Activated T-helper 2 cell treated with anti-CD3 and anti-CD28 coated beads, Interferon-gamma antibody, Interleukin-2, Interleukin-4, amounts not matched to agents 10 μg/mL and 5 μg/mL and 100 μg/mL, durations not matched to agents 14 hours and 24 hours and 36 hours (primary cell): ENCODE data around the gene MINK1. TPM values are rescaled to one million over a fixed set of nuclear protein-coding genes. Genes with fewer than 3 reads are reported as not detected.
"Not testable (repeated sequence)": the region's sequence is repeated elsewhere in the genome, so short reads cannot be mapped to it uniquely, and the experiment has no call there.

Source experiments
- DNase-seq: peaks from one replicate; pipeline ENCODE4 v3.0.0; 2021; ENCODE audit warnings: low spot score
- H3K27ac Mint-ChIP-seq: one replicate; pipeline ENCODE4 v1.8.0; 2021; ENCODE audit warnings: mixed read lengths
- H3K27me3 Mint-ChIP-seq: one replicate; pipeline ENCODE4 v1.8.0; 2021; ENCODE audit warnings: low read depth, mixed read lengths
- H3K36me3 Mint-ChIP-seq: one replicate; pipeline ENCODE4 v1.8.0; 2021; ENCODE audit warnings: low read depth, mixed read lengths
- H3K4me1 Mint-ChIP-seq: one replicate; pipeline ENCODE4 v1.8.0; 2021; ENCODE audit warnings: low read depth, mixed read lengths
- H3K4me3 Mint-ChIP-seq: one replicate; pipeline ENCODE4 v1.8.0; 2021; ENCODE audit warnings: low read depth, mild to moderate bottlenecking, moderate library complexity, mixed read lengths
- H3K9me3 Mint-ChIP-seq: one replicate; pipeline ENCODE4 v1.8.0; 2021; ENCODE audit warnings: mixed read lengths
- intact Hi-C: fragments of 100-400 bp; cut with micrococcal nuclease; formaldehyde crosslinking; loops from one replicate; pipeline ENCODE4 v1.15.1; 2023
- total RNA-seq: library from RNA; stranded (reverse); gene quantifications from 2 replicates; pipeline ENCODE4 v1.2.3, GENCODE V29; 2022

The MINK1 gene
- total RNA-seq, 1 donor from 2014 or later = 69.7 TPM

- H3K27ac Mint-ChIP-seq = peak within 1 kb of the TSS; percentile 43
Observed at GRCh38 chr17:4903051-4903818, 70.1 kb downstream of the MINK1 start, which contains the start of gene CHRNE. CHRNE (minus strand) TSS chr17:4903098; CDS start chr17:4903063, 35 bp downstream.

GRCh38 chr17:4906642-4907041 is 73.5 kb downstream of the MINK1 start:
- not testable (repeated sequence) for H3K27ac Mint-ChIP-seq, H3K36me3 Mint-ChIP-seq, H3K27me3 Mint-ChIP-seq, H3K4me3 Mint-ChIP-seq, DNase-seq, H3K9me3 Mint-ChIP-seq
- H3K4me1 Mint-ChIP-seq = peaks cover 17% of the 10 kb centered on the region
- intact Hi-C loops = loop anchor here (10.0 kb wide), 1 partner anchor 202 kb away; the partner anchor contains the start of gene PELP1

More at GRCh38 chr17:4903051-4903818, 70.1 kb downstream of the MINK1 start, which contains the start of gene CHRNE:
- Mint-ChIP-seq H3K27me3 (peaks cover 2% of the 10 kb centered on the region), H3K4me3 (peak within 1 kb of the TSS; percentile 19), H3K9me3 (no peaks in the 10 kb centered on the region), H3K4me1 (peaks cover 25% of the 10 kb centered on the region), H3K36me3 (no peaks in the 10 kb centered on the region)
- intact Hi-C loops = loop anchor here (10.0 kb wide), 1 partner anchor 198 kb away; the partner anchor contains the start of gene PELP1
- DNase-seq = peak; percentile 65

DNA sequence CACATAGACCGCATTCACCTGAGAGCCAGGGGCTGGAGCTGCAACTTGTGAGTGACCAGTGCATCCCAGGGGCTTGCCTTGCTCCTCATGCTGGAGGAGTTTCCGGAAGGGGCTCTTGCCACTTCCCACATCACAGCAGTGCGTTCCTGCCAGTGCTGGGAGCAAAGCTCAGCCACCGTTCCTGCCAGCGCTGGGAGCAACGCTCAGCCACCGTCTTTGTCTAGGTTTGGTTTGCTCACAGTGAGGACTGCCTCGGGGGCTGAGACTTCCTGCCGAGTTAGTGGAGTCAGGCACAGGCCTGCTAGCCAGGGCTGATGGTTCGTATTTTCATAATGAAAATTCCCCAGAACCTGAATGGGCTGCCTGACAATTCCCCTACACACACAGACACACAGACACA is 75.2 kb downstream of the MINK1 start:
- no peak overlapping the region for H3K4me3 Mint-ChIP-seq
- no peak overlapping the region for H3K27ac Mint-ChIP-seq
- no peaks in the 10 kb centered on the region for H3K36me3 Mint-ChIP-seq
- no peaks in the 10 kb centered on the region for H3K9me3 Mint-ChIP-seq
- DNase-seq = no peak
- intact Hi-C loops = loop anchor here (2.0 to 10.0 kb wide), 3 partner anchors 36 to 204 kb away; partner anchors contain the start of genes PELP1 and SPAG7
- H3K4me1 Mint-ChIP-seq = peaks cover 4% of the 10 kb centered on the region
- peaks cover 3% of the 10 kb centered on the region for H3K27me3 Mint-ChIP-seq

- Mint-ChIP-seq H3K9me3 (no peaks in the 10 kb centered on the region), H3K27me3 (peaks cover 3% of the 10 kb centered on the region), H3K36me3 (no peaks in the 10 kb centered on the region), H3K4me1 (no peaks in the 10 kb centered on the region), H3K27ac (no peak overlapping the region), H3K4me3 (no peak overlapping the region)
- intact Hi-C loops = loop anchor here (1.0 to 10.0 kb wide), 5 partner anchors 30 to 204 kb away; partner anchors contain the start of genes PELP1 and SPAG7
- peak; percentile 72 for DNase-seq
Observed at GRCh38 chr17:4908711-4909496, 75.8 kb downstream of the MINK1 start.

GRCh38 chr17:4913994-4914393 is 80.9 kb downstream of the MINK1 start:
- Mint-ChIP-seq H3K9me3 (no peaks in the 10 kb centered on the region), H3K4me3 (no peak overlapping the region), H3K27me3 (peaks cover 3% of the 10 kb centered on the region), H3K4me1 (no peaks in the 10 kb centered on the region), H3K27ac (no peak overlapping the region), H3K36me3 (no peaks in the 10 kb centered on the region)
- DNase-seq = no peak
- intact Hi-C loops = no loop called here

DNA sequence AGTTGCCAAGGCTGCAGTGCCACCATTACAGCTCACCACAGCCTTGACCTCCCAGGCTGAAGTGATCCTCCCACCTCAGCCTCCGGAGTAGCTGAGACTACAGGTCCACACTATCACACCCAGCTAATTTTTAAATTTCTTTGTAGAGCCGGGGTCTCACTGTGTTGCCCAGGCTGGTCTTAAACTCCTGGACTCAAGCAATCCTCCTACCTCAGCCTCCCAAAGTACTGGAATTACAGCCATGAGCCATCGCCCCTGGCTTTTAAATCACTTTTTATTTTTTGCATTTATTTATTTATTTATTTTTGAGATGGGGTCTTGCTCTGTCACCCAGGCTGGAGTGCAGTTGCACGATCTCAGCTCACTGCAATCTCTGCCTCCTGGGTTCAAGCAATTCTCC is 81.4 kb downstream of the MINK1 start:
- H3K9me3 Mint-ChIP-seq, H3K27me3 Mint-ChIP-seq, H3K27ac Mint-ChIP-seq, intact Hi-C loops, H3K4me1 Mint-ChIP-seq, H3K36me3 Mint-ChIP-seq, DNase-seq, H3K4me3 Mint-ChIP-seq: not testable (repeated sequence)

DNA sequence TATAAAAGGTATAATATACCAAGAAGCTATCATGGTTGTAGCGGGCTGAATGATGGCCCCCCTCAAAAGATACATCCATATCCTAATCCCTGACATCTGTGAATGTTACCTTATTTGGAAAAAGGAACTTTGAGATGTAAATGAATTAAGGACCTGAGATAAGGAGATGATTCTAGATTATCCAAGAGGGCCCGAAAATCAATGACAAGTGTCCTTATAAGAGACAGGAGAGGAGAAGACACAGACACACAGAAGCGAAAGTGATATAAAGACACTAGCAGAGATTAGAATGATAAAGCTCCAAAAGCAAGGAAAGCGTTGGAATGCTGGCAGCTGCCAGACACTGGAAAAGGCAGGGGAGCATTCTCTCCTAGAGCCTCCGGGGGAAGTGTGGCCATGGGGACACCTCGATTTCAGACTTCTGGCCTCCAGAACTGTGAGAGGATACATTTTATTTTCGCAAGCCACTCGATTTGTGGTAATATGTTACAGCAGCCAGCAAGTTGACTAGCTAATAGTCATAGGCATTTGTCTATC is 86.4 kb downstream of the MINK1 start:
- DNase-seq = no peak
- Mint-ChIP-seq H3K27ac (no peak overlapping the region), H3K36me3 (peaks cover 4% of the 10 kb centered on the region), H3K4me3 (no peak overlapping the region), H3K27me3 (no peaks in the 10 kb centered on the region), H3K9me3 (no peaks in the 10 kb centered on the region), H3K4me1 (no peaks in the 10 kb centered on the region)
- intact Hi-C loops = no loop called here

GRCh38 chr17:4920351-4921048 is 87.4 kb downstream of the MINK1 start:
- DNase-seq = no peak
- H3K4me3 Mint-ChIP-seq = no peak overlapping the region
- peaks cover 5% of the 10 kb centered on the region for H3K36me3 Mint-ChIP-seq
- intact Hi-C loops = no loop called here
- no peaks in the 10 kb centered on the region for H3K27me3 Mint-ChIP-seq
- H3K27ac Mint-ChIP-seq = no peak overlapping the region
- no peaks in the 10 kb centered on the region for H3K9me3 Mint-ChIP-seq
- H3K4me1 Mint-ChIP-seq = no peaks in the 10 kb centered on the region

DNA sequence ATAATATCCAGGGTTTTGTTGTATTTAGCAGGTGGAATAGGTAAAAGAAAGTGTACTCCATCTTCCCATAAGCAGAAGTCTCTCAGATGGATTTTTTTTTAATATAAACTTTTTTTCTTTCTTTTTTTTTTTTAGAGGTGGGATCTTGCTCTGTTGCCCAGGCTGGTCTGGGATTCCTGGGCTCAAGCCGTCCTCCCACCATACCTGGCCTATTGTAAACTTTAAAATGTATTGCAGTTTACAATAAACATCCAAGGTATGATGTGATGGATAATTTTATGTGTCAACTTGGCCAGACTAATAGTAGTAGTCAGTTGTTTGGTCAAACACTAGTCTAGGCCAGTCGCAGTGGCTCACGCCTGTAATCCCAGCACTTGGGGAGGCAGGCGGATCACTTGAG is 88.2 kb downstream of the MINK1 start:
- Mint-ChIP-seq H3K4me1 (peaks cover under 1% of the 10 kb centered on the region), H3K27me3 (no peaks in the 10 kb centered on the region), H3K36me3 (peaks cover 6% of the 10 kb centered on the region), H3K4me3 (no peak overlapping the region), H3K27ac (no peak overlapping the region), H3K9me3 (no peaks in the 10 kb centered on the region)
- intact Hi-C loops = no loop called here
- DNase-seq = no peak

DNA sequence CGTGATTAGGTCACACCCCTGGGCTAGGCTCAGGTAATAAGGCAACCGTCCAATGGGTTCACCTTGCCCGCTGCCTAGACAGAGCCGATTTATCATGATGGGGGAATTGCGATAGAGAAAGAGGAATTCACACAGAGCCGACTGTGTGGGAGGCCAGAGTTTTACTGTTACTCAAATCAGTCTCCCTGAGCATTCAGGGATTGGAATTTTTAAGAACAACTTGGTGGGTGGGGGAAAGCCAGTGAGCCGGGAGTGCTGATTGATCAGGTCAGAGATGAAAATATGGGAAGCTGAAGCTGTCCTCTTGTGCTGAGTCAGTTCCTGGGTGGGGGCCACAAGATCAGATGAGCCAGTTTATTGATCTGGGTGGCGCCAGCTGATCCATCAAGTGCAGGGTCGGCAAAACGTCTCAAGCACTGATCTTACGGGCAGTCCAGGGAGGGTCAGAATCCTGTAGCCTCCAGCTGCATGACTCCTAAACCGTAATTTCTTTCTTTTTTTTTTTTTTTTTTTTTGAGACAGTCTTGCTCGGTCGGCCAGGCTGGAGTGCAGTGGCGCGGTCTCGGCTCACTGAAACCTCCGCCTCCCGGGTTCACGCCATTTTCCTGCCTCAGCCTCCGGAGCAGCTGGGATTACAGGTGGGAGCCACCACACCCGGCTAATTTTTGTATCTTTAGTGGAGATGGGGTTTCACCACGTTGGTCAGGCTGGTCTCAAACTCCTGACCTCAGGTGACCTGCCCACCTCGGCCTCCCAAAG is 93.6 kb downstream of the MINK1 start:
- H3K27me3 Mint-ChIP-seq = not testable (repeated sequence)

GRCh38 chr17:4928881-4929280 is 95.7 kb downstream of the MINK1 start:
- Mint-ChIP-seq H3K27me3 (no peaks in the 10 kb centered on the region), H3K4me1 (peaks cover 8% of the 10 kb centered on the region), H3K4me3 (no peak overlapping the region), H3K27ac (no peak overlapping the region), H3K9me3 (no peaks in the 10 kb centered on the region), H3K36me3 (peaks cover 33% of the 10 kb centered on the region)
- DNase-seq = no peak
- intact Hi-C loops = no loop called here

More for the DNA sequence above, 93.6 kb downstream of the MINK1 start:
- intact Hi-C loops, DNase-seq, H3K4me1 Mint-ChIP-seq, H3K4me3 Mint-ChIP-seq, H3K9me3 Mint-ChIP-seq: not testable (repeated sequence)
- H3K36me3 Mint-ChIP-seq = peaks cover 33% of the 10 kb centered on the region
- H3K27ac Mint-ChIP-seq = peak overlapping the region; percentile 29

GRCh38 chr17:4931963-4932362 is 98.8 kb downstream of the MINK1 start, which contains the start of gene GP1BA:
GP1BA (plus strand) TSS chr17:4932277; CDS start chr17:4932605, 328 bp downstream.
- Mint-ChIP-seq H3K27ac (no peak within 1 kb of the TSS), H3K27me3 (no peaks in the 10 kb centered on the region), H3K9me3 (no peaks in the 10 kb centered on the region), H3K4me3 (no peak within 1 kb of the TSS), H3K36me3 (peaks cover 34% of the 10 kb centered on the region), H3K4me1 (peaks cover 13% of the 10 kb centered on the region)
- intact Hi-C loops = no loop called here
- DNase-seq = no peak
